Endothelial cell of umbilical vein (primary cell): ENCODE results near the gene GNAS. TPM values are rescaled to one million over a fixed set of nuclear protein-coding genes. Genes with fewer than 3 reads are reported as not detected.

Source experiments
- BruUV-seq: library from RNA; stranded (reverse); fragments of 400-500 nt; replicated peaks from 2 replicates; lab custom pipeline; 2021; lab: Mats Ljungman, UMichigan
- CTCF ChIA-PET: fragments of 300-600, 350-600 bp; sonication (Branson Sonifier 250); formaldehyde crosslinking; loops from one replicate; lab custom pipeline; 2021; ENCODE audit warnings: antibody characterized with exemption, inconsistent platforms; lab: Charles Lee
- POLR2A ChIA-PET: fragments of 300-600, 350-600 bp; sonication (Branson Sonifier 250); formaldehyde crosslinking; loops from one replicate; lab custom pipeline; 2021; ENCODE audit warnings: antibody characterized with exemption, inconsistent platforms; lab: Charles Lee
- DNase-seq: peaks from one replicate; pipeline ENCODE4 v3.0.0-alpha.2; 2011; ENCODE audit warnings: low read depth, low spot score
- FAIRE-seq: peaks from 2 replicates; lab custom pipeline; 2011; peaks lifted over from hg19 to GRCh38; lab: Jason Lieb, UNC
- H2AFZ ChIP-seq: 2 replicates; pipeline ENCODE4 v1.6.0; 2012; ENCODE audit warnings: low read depth, low read length, control low read depth, inconsistent platforms
- H3K27ac ChIP-seq: 2 replicates; pipeline ENCODE4 v1.5.1; 2011; ENCODE audit warnings: low read depth, mild to moderate bottlenecking, control low read depth, low read length, moderate library complexity; ENCODE audit not compliant: insufficient read depth
- H3K27me3 ChIP-seq, 2 experiments: 2 replicates each; pipeline versions ENCODE4 v1.6.0 to v1.6.1; 2011; ENCODE audit warnings: low read length in 2 of 2, mixed read lengths in 1 of 2; ENCODE audit not compliant: control insufficient read depth in 2 of 2, insufficient read depth in 2 of 2
- H3K36me3 ChIP-seq, 2 experiments: 2 replicates in 1 of 2; 3 replicates in 1 of 2; pipeline ENCODE4 v1.5.1; 2011; ENCODE audit warnings: low read length in 2 of 2, mild to moderate bottlenecking in 1 of 2, moderate library complexity in 1 of 2; ENCODE audit not compliant: control insufficient read depth in 2 of 2, insufficient read depth in 2 of 2; ENCODE audit errors: extremely low read depth in 1 of 2
- H3K4me1 ChIP-seq: 3 replicates; pipeline ENCODE4 v1.5.1; 2011; ENCODE audit warnings: mild to moderate bottlenecking, low read length; ENCODE audit not compliant: control insufficient read depth, insufficient read depth; ENCODE audit errors: extremely low read depth
- H3K4me2 ChIP-seq: 2 replicates; pipeline ENCODE4 v1.6.1; 2011; ENCODE audit warnings: low read length, control low read depth, mixed read lengths; ENCODE audit not compliant: insufficient read depth
- H3K4me3 ChIP-seq, 3 experiments: fragments of 200-600 bp in 1 of 3; sonication (generic), shearing (Covaris generic) in 1 of 3; replicated peaks in 1 of 3; 2 replicates each; pipeline ENCODE4 v1.5.1; 2011 to 2016; ENCODE audit warnings: control low read depth in 3 of 3, low read length in 3 of 3, mild to moderate bottlenecking in 2 of 3, inconsistent platforms in 1 of 3, low read depth in 1 of 3, moderate library complexity in 1 of 3; ENCODE audit not compliant: insufficient read depth in 1 of 3
- H3K79me2 ChIP-seq: 2 replicates; pipeline ENCODE4 v1.6.0; 2012; ENCODE audit warnings: low read length, inconsistent platforms; ENCODE audit not compliant: control insufficient read depth, insufficient read depth
- H3K9ac ChIP-seq: replicated peaks from 2 replicates; pipeline ENCODE3; 2011; ENCODE audit warnings: low read length, control low read depth; ENCODE audit not compliant: insufficient read depth; ENCODE audit errors: extremely low read depth
- H3K9me1 ChIP-seq: replicated peaks from 3 replicates; pipeline ENCODE4 v1.6.0; 2011; ENCODE audit warnings: mild to moderate bottlenecking, low read length; ENCODE audit not compliant: control insufficient read depth, insufficient read depth; ENCODE audit errors: extremely low read depth
- H3K9me3 ChIP-seq: replicated peaks from 2 replicates; pipeline ENCODE4 v1.5.1; 2012; ENCODE audit warnings: low read length, inconsistent platforms; ENCODE audit not compliant: control insufficient read depth, insufficient read depth
- H4K20me1 ChIP-seq: replicated peaks from 2 replicates; pipeline ENCODE3; 2011; ENCODE audit warnings: mild to moderate bottlenecking, low read length; ENCODE audit not compliant: control insufficient read depth, insufficient read depth; ENCODE audit errors: extremely low read depth
- CTCF ChIP-seq, 2 donors: IDR thresholded peaks; 1 replicate in 1 of 2; 2 replicates in 1 of 2; pipeline ENCODE4 v1.5.1; 2011; ENCODE audit warnings: low read length in 2 of 2, mild to moderate bottlenecking in 2 of 2, moderate library complexity in 2 of 2, control low read depth in 1 of 2, inconsistent platforms in 1 of 2, low read depth in 1 of 2; ENCODE audit not compliant: insufficient read depth in 1 of 2; ENCODE audit errors: extremely low read depth in 1 of 2
- EZH2 ChIP-seq: IDR thresholded peaks from 2 replicates; pipeline ENCODE4 v1.6.1; 2012; ENCODE audit warnings: borderline replicate concordance, low read depth, mild to moderate bottlenecking, moderate library complexity, low read length, inconsistent platforms; ENCODE audit not compliant: severe bottlenecking
- FOS ChIP-seq: IDR thresholded peaks from 2 replicates; pipeline ENCODE4 v1.6.1; 2011; ENCODE audit warnings: mild to moderate bottlenecking, low read length, moderate library complexity, borderline replicate concordance; ENCODE audit not compliant: insufficient read depth
- GATA2 ChIP-seq: IDR thresholded peaks from 2 replicates; pipeline ENCODE4 v1.7.0; 2011; ENCODE audit warnings: low read depth, mild to moderate bottlenecking, moderate library complexity, mixed read lengths, low read length; ENCODE audit not compliant: insufficient read length, insufficient read depth
- JUN ChIP-seq: IDR thresholded peaks from 2 replicates; pipeline ENCODE4 v1.6.1; 2011; ENCODE audit warnings: borderline replicate concordance, low read depth; ENCODE audit not compliant: insufficient read length, insufficient read depth
- MAX ChIP-seq: IDR thresholded peaks from 2 replicates; pipeline ENCODE4 v1.6.1; 2011; ENCODE audit not compliant: insufficient read depth, insufficient read length
- MYC ChIP-seq: IDR thresholded peaks from one replicate; pipeline ENCODE4 v1.6.1; 2011; ENCODE audit warnings: mild to moderate bottlenecking, low read depth, low read length
- POLR2A ChIP-seq: IDR thresholded peaks from 2 replicates; pipeline ENCODE4 v1.6.1; 2012; ENCODE audit warnings: low read depth, mild to moderate bottlenecking, control low read depth, low read length
- POLR2AphosphoS5 ChIP-seq: IDR thresholded peaks from 2 replicates; pipeline ENCODE4 v1.6.1; 2012; ENCODE audit warnings: low read depth, mild to moderate bottlenecking, control low read depth, low read length, moderate library complexity; ENCODE audit not compliant: insufficient read depth
- dilution Hi-C: fragments of 300-500 bp; cut with MboI; formaldehyde crosslinking; loops from one replicate; pipeline ENCODE4 v1.15.0; 2019; ENCODE audit warnings: low sequenced_read_pairs; ENCODE audit not compliant: extremely low pct_ligation_motif_present
- intact Hi-C: fragments of 100-400 bp; cut with micrococcal nuclease; formaldehyde crosslinking; loops from one replicate; pipeline ENCODE4 v1.10.0; 2022
- polyA plus RNA-seq, 4 experiments: library from polyadenylated mRNA; depleted of rRNA in 3 of 4; stranded (reverse) in 3 of 4; unstranded in 1 of 4; fragments of >200 nt; gene quantifications; 2 replicates each; pipeline versions ENCODE4 v1.2.1 to v1.2.3, GENCODE V29; 2011 to 2012; ENCODE audit warnings: missing spikeins in 1 of 4
- total RNA-seq: library from RNA; stranded (reverse); gene quantifications from 2 replicates; pipeline ENCODE4 v1.2.3, GENCODE V29; 2021

GNAS gene
- total and polyA plus RNA-seq, 2 donors (not counting 3 experiments of a cell fraction or from before 2014, with no cell fraction given) = 1,141 to 1,882 TPM

- Histone ChIP-seq H3K9ac (no peak overlapping the region), H2AFZ (no peak overlapping the region), H3K4me3 (no peak overlapping the region), H3K4me2 (no peak overlapping the region), H4K20me1 (no peaks in the 10 kb centered on the region), H3K27ac (no peak overlapping the region), H3K4me1 (peaks cover 21% of the 10 kb centered on the region), H3K79me2 (no peaks in the 10 kb centered on the region), H3K9me3 (no peaks in the 10 kb centered on the region), H3K9me1 (no peaks in the 10 kb centered on the region), H3K27me3 (no peaks in the 10 kb centered on the region), H3K36me3 (peaks cover 28 to 29% of the 10 kb centered on the region in 2 experiments)
- intact Hi-C loops = no loop called here
- FAIRE-seq (no peak), DNase-seq (no peak)
- CTCF ChIA-PET = interaction anchor here (0.8 kb wide), 1 partner anchor 25 kb away, joined by 3 read pairs; no protein-coding TSS in a partner anchor
- BruUV-seq = no TSS peak
- dilution Hi-C loops = no loop called here
- TF ChIP-seq FOS (no peak), EZH2 (no peak), MAX (no peak), GATA2 (no peak), JUN (no peak), POLR2A (no peak), CTCF (IDR thresholded peaks at IDR 0.05; ENCODE audit: extremely low read depth in 1 of 2, insufficient read depth in 1 of 2, low read depth in 1 of 2, low read length in 2 of 2) (no peak), POLR2AphosphoS5 (peak; percentile 8), MYC (no peak)
- POLR2A ChIA-PET = no interaction called here
Observed at GRCh38 chr20:58911970-58912369, 59.5 kb downstream of the GNAS start.
